ENCODE data around the gene PBRM1.

GRCh38 chr3:52511509-52511908, 174.2 kb downstream of the PBRM1 start:
- no peak for TF ChIP-seq YY1 (IDR thresholded peaks at IDR 0.05; ENCODE audit: low read depth)
- no peak for TF ChIP-seq REST (IDR thresholded peaks at IDR 0.05; ENCODE audit: low read depth)
- no peak for TF ChIP-seq FOXM1 (IDR thresholded peaks at IDR 0.05; ENCODE audit: borderline replicate concordance, low read depth)
- no peak for TF ChIP-seq TCF12 (IDR thresholded peaks at IDR 0.05; ENCODE audit: low read depth)
- TF ChIP-seq MAX (IDR thresholded peaks at IDR 0.05), result no peak
- no peak for TF ChIP-seq EP300 (IDR thresholded peaks at IDR 0.05; ENCODE audit: borderline replicate concordance)
